Measurements from ENCODE around the gene ZNF391. TPM values are rescaled to one million over a fixed set of nuclear protein-coding genes. Genes with fewer than 3 reads are reported as not detected.

Gene ZNF391
- total RNA-seq, 1 experiment from 2014 or later = 5.4 TPM

GRCh38 chr6:27407153-27407814, 18.7 kb downstream of the ZNF391 start:
- peaks cover 19 to 28% of the 10 kb centered on the region in 2 experiments for H3K9me3 Mint-ChIP-seq
- no peaks in the 10 kb centered on the region for H4K20me1 ChIP-seq (ENCODE audit: control insufficient read depth, insufficient read depth, insufficient read length)
- no CpG with 5 or more reads among the region's 8 CpGs for WGBS (ENCODE audit: extremely low coverage, insufficient read length, low lambda C conversion rate)
- no peaks in the 10 kb centered on the region for H3K27me3 ChIP-seq (ENCODE audit: insufficient read depth, low read length)
- no peak overlapping the region for H3K23ac ChIP-seq (ENCODE audit: insufficient read length, low read depth, low read length)
- H2AFZ ChIP-seq (ENCODE audit: low read length) = no peak overlapping the region
- H3K4ac ChIP-seq (ENCODE audit: low read depth, low read length) = no peak overlapping the region
- no peak overlapping the region for H3K14ac ChIP-seq (ENCODE audit: insufficient read depth, low read length)
- peaks cover 4% of the 10 kb centered on the region for H3K9me3 ChIP-seq (ENCODE audit: control insufficient read depth, low read depth, low read length)
- H4K8ac ChIP-seq (replicated peaks; ENCODE audit: insufficient read length, low read depth, low read length) = no peak overlapping the region
- no peaks in the 10 kb centered on the region for H3K4me1 Mint-ChIP-seq
- H3K27ac Mint-ChIP-seq = peak overlapping the region in 1 of 3 experiments; percentile 72; a peak in 1 of 7 replicates
- no peak overlapping the region for H3K4me3 Mint-ChIP-seq
- H3K4me2 ChIP-seq (ENCODE audit: insufficient read depth, insufficient read length, low read length) = no peak overlapping the region
- H3K18ac ChIP-seq (ENCODE audit: insufficient read length, low read depth, low read length) = no peak overlapping the region
- H3K27me3 Mint-ChIP-seq (ENCODE audit: low read depth) = no peaks in the 10 kb centered on the region
- H3K4me1 ChIP-seq (ENCODE audit: insufficient read depth, low read length) = no peaks in the 10 kb centered on the region
- no peak overlapping the region for H4K91ac ChIP-seq (ENCODE audit: insufficient read length, low read depth, low read length)
- no peak overlapping the region for H4K5ac ChIP-seq (ENCODE audit: insufficient read length, low read depth, low read length)
- DNase-seq = no peak
- H2BK15ac ChIP-seq (ENCODE audit: low read depth, low read length) = no peak overlapping the region
- no peaks in the 10 kb centered on the region for H3K79me2 ChIP-seq (ENCODE audit: insufficient read depth, low read length)
- no peak overlapping the region for H2BK120ac ChIP-seq (ENCODE audit: low read depth, low read length, poor library complexity, severe bottlenecking)
- no peak overlapping the region for H2BK12ac ChIP-seq (ENCODE audit: insufficient read length, low read depth, low read length)
- H3K79me1 ChIP-seq (ENCODE audit: insufficient read depth, low read depth, low read length, poor library complexity, severe bottlenecking) = no peaks in the 10 kb centered on the region
- H3K9ac ChIP-seq (ENCODE audit: extremely low read depth, insufficient read length, low read length) = no peak overlapping the region
- no peak overlapping the region for H2BK20ac ChIP-seq (ENCODE audit: low read depth, low read length, poor library complexity, severe bottlenecking)
- H3K36me3 Mint-ChIP-seq (ENCODE audit: insufficient read depth in 1 of 3, low read depth in 3 of 3) = peaks cover 11 to 16% (median 13%) of the 10 kb centered on the region in 3 experiments
- H2AK5ac ChIP-seq (ENCODE audit: insufficient read length, low read length) = no peak overlapping the region
- H3K56ac ChIP-seq (ENCODE audit: insufficient read length, low read depth, low read length) = no peak overlapping the region
- H3K23me2 ChIP-seq (ENCODE audit: insufficient read length, low read depth, low read length, poor library complexity, severe bottlenecking) = no peaks in the 10 kb centered on the region
- H3K27ac ChIP-seq (ENCODE audit: insufficient read length, low read depth, low read length) = no peak overlapping the region
- no peak for TF ChIP-seq CTCF (conservative IDR thresholded peaks at IDR 0.05)
- H2BK5ac ChIP-seq (ENCODE audit: insufficient read length, low read length) = no peak overlapping the region
- H3T11ph ChIP-seq (ENCODE audit: low read length) = no peak overlapping the region
